ENCODE measurements around the gene QPCT. TPM values are rescaled to one million over a fixed set of nuclear protein-coding genes. Genes with fewer than 3 reads are reported as not detected.

The QPCT gene
- polyA plus RNA-seq, 1 experiment, result 8.3 TPM

DNA sequence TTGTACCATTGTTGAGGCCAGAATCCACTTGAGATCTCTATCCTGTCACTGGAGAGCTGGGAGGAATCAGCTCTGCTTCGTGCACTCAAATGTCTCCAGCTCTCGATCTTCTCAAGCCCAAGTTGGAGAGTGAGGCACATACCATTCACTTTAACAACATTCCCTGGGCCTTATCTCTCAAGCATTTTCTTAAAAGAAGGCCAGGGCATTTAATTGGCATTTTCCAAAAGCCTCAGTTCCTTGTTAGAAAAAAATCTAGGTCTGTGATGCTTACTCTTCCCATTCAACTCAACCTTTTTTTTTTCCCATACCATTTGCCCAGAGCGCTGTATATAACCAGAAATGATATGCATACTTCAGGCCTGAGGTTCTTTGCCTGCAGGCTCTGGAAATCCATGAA is 10.1 kb downstream of the QPCT start:
- CTCF ChIA-PET, result interaction anchor here (1.3 kb wide), 1 partner anchor 42 kb away, joined by 4 read pairs; no protein-coding TSS in a partner anchor
- no peaks in the 10 kb centered on the region for H3K9me3 ChIP-seq (ENCODE audit: control insufficient read depth, insufficient read depth, low read length)
- DNase-seq (ENCODE audit: low read depth, low spot score), result no peak
- no peak overlapping the region for H3K27ac ChIP-seq (ENCODE audit: low read depth, low read length)
- peaks cover 11% of the 10 kb centered on the region for H3K27me3 ChIP-seq (ENCODE audit: control insufficient read depth, insufficient read depth, low read length)
- H3K4me3 ChIP-seq (ENCODE audit: low read depth, low read length), result no peak overlapping the region
- POLR2A ChIA-PET, result interaction anchor here (0.5 kb wide), 1 partner anchor 17 kb away, joined by 4 read pairs; no protein-coding TSS in a partner anchor
- TF ChIP-seq, protein P1, sequence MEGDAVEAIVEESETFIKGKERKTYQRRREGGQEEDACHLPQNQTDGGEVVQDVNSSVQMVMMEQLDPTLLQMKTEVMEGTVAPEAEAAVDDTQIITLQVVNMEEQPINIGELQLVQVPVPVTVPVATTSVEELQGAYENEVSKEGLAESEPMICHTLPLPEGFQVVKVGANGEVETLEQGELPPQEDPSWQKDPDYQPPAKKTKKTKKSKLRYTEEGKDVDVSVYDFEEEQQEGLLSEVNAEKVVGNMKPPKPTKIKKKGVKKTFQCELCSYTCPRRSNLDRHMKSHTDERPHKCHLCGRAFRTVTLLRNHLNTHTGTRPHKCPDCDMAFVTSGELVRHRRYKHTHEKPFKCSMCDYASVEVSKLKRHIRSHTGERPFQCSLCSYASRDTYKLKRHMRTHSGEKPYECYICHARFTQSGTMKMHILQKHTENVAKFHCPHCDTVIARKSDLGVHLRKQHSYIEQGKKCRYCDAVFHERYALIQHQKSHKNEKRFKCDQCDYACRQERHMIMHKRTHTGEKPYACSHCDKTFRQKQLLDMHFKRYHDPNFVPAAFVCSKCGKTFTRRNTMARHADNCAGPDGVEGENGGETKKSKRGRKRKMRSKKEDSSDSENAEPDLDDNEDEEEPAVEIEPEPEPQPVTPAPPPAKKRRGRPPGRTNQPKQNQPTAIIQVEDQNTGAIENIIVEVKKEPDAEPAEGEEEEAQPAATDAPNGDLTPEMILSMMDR (IDR thresholded peaks at IDR 0.05; ENCODE audit: low read depth, low read length), result no peak

DNA sequence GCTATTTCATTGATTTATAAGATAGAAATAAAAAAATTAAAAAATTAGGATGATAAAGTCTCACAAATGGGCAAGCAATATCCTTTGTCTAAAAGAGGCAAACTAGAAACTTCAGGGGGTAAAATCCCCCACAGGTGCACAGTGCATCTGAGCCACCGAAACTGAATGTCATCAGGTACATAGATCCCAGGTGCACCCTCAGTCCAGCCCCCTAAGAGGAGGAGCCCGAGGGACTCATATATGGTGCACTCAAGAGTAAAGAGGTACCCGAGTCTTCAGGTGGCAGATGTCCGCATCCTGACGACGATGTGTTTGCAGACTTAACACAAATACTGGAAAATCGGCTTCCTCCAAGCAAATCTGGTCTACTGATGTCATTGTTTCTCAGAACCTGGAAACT is 11.3 kb downstream of the QPCT start:
- Histone ChIP-seq H3K9me3 (ENCODE audit: control insufficient read depth, insufficient read depth, low read length) (no peaks in the 10 kb centered on the region), H3K27ac (ENCODE audit: low read depth, low read length) (no peak overlapping the region), H3K4me3 (ENCODE audit: low read depth, low read length) (no peak overlapping the region), H3K27me3 (ENCODE audit: control insufficient read depth, insufficient read depth, low read length) (peaks cover 11% of the 10 kb centered on the region)
- TF ChIP-seq, protein P1 (IDR thresholded peaks at IDR 0.05; ENCODE audit: low read depth, low read length), result no peak
- no peak for DNase-seq (ENCODE audit: low read depth, low spot score)
- ChIA-PET CTCF (no interaction called here), POLR2A (no interaction called here)

DNA sequence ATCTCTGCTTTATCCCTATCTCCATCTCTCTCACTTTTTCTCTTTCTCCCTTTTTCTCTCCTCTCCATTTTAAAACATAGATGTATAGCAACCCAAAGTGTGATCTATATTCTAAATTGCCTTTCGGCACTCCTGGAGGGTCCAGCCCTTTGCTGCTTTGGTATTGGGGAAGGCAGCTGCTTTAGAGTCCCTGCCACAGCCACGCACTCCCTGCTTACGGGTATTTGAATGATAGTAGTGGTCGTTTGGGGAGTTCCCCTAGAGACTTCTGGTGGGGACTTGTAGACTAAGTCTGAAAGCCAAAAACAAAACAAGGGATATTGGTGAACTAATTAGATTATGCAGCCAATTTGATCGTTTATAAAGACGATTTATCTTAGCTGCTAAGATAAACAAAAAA is 11.9 kb downstream of the QPCT start:
- H3K9me3 ChIP-seq (ENCODE audit: control insufficient read depth, insufficient read depth, low read length), result no peaks in the 10 kb centered on the region
- POLR2A ChIA-PET, result no interaction called here
- no peak overlapping the region for H3K27ac ChIP-seq (ENCODE audit: low read depth, low read length)
- peaks cover 11% of the 10 kb centered on the region for H3K27me3 ChIP-seq (ENCODE audit: control insufficient read depth, insufficient read depth, low read length)
- no peak for DNase-seq (ENCODE audit: low read depth, low spot score)
- no peak overlapping the region for H3K4me3 ChIP-seq (ENCODE audit: low read depth, low read length)
- TF ChIP-seq, protein P1 (IDR thresholded peaks at IDR 0.05; ENCODE audit: low read depth, low read length), result no peak
- CTCF ChIA-PET, result no interaction called here

DNA sequence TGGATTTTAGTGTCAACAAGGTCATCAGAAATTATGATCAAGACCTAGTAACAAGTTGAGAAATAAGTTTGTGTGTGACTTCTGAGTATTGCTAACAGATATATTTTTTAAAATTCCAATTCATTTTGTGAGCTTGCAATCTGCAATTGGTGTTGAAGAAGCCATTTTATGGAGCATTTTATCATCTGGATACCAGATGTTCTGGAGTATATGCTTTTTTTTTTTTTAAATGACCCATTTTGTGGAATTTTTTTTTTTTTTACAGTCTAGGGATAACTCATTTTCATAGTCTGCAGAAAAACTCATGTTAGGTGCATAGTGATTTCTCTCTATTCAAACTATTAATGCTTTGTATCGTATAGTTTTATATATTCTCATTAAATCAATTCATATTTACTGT is 12.6 kb downstream of the QPCT start:
- H3K27ac ChIP-seq (ENCODE audit: low read depth, low read length), result no peak overlapping the region
- H3K4me3 ChIP-seq (ENCODE audit: low read depth, low read length), result no peak overlapping the region
- peaks cover 11% of the 10 kb centered on the region for H3K27me3 ChIP-seq (ENCODE audit: control insufficient read depth, insufficient read depth, low read length)
- H3K9me3 ChIP-seq (ENCODE audit: control insufficient read depth, insufficient read depth, low read length), result no peaks in the 10 kb centered on the region
- CTCF ChIA-PET, result interaction anchor here (0.7 kb wide), 1 partner anchor 18 kb away, joined by 4 read pairs; no protein-coding TSS in a partner anchor
- DNase-seq (ENCODE audit: low read depth, low spot score), result no peak
- POLR2A ChIA-PET, result interaction anchor here (0.7 kb wide), 2 partner anchors 14 to 99 kb away, joined by 4 to 5 read pairs; no protein-coding TSS in a partner anchor
- TF ChIP-seq, protein P1 (IDR thresholded peaks at IDR 0.05; ENCODE audit: low read depth, low read length), result no peak

DNA sequence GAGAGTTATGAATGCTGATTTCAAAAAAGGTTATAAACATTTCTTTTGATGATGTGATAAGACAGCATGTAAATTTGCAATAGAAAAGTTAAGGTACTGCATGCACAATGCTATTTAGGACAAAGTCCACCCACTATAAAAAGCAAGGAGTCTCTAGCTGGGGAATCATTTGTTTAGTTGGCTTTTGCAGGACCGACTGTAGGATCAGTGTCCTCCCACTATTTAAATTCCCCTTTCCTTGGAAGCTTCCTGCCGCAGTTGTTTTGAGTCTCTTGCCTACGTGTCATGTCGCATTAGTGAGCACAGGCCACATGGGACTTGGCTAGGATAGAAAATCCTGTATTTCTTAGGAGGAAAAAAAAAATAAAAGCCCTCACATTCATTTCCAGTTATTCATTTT is 13.1 kb downstream of the QPCT start:
- H3K27ac ChIP-seq (ENCODE audit: low read depth, low read length), result no peak overlapping the region
- DNase-seq (ENCODE audit: low read depth, low spot score), result no peak
- peaks cover 11% of the 10 kb centered on the region for H3K27me3 ChIP-seq (ENCODE audit: control insufficient read depth, insufficient read depth, low read length)
- TF ChIP-seq, protein P1 (IDR thresholded peaks at IDR 0.05; ENCODE audit: low read depth, low read length), result no peak
- ChIA-PET POLR2A (interaction anchor here (0.7 kb wide), 2 partner anchors 15 to 100 kb away, joined by 4 to 5 read pairs; no protein-coding TSS in a partner anchor), CTCF (interaction anchor here (0.7 kb wide), 1 partner anchor 17 kb away, joined by 4 read pairs; no protein-coding TSS in a partner anchor)
- no peak overlapping the region for H3K4me3 ChIP-seq (ENCODE audit: low read depth, low read length)
- H3K9me3 ChIP-seq (ENCODE audit: control insufficient read depth, insufficient read depth, low read length), result no peaks in the 10 kb centered on the region

Data from AG04450 (cell line).